Prostate gland (tissue), 2 donors: ENCODE data around the gene EPN3.

Experiments used
- CTCF ChIP-seq, 4 experiments: fragments of 200-600 bp in 2 of 4; fragments of 450-650 bp in 2 of 4; sonication (generic) in 2 of 4; IDR thresholded peaks; 1 replicate in 3 of 4; 2 replicates in 1 of 4; pipeline ENCODE4 v1.5.1; 2016 to 2019; ENCODE audit warnings: antibody characterized with exemption in 4 of 4, mild to moderate bottlenecking in 2 of 4, moderate library complexity in 2 of 4
- POLR2A ChIP-seq: fragments of 450-650 bp; IDR thresholded peaks from one replicate; pipeline ENCODE4 v1.6.1; 2016; ENCODE audit warnings: antibody characterized with exemption, mild to moderate bottlenecking

- no peak for TF ChIP-seq POLR2A
- TF ChIP-seq CTCF (IDR thresholded peaks at IDR 0.05) = no peak
Measured at GRCh38 chr17:50587571-50587970, 55.0 kb downstream of the EPN3 start.
